ENCODE results near the gene ZNF497.

ZNF497 gene

GRCh38 chr19:58305065-58305931 lies 57.3 kb downstream of the ZNF497 start, which contains the start of gene ERVK3-1:
Gene ERVK3-1 (plus strand): TSS chr19:58305377. CDS start chr19:58312169, 6,792 bp downstream.
- peak within 1 kb of the TSS; percentile 93 for H3K27ac ChIP-seq
- TF ChIP-seq CTCF (conservative IDR thresholded peaks at IDR 0.05) (no peak), ZFX (IDR thresholded peaks at IDR 0.05) (no peak)

- H3K27ac ChIP-seq, result peak overlapping the region; percentile 93
- TF ChIP-seq ZFX (IDR thresholded peaks at IDR 0.05), result no peak
- TF ChIP-seq CTCF (conservative IDR thresholded peaks at IDR 0.05), result no peak
Observed at GRCh38 chr19:58304748-58305064, 57.8 kb downstream of the ZNF497 start.
